Stimulated activated CD4-positive, alpha-beta T cell treated with anti-CD3 and anti-CD28 coated beads, TNF-alpha, amount 100 ng/mL, for 24 hours (primary cell): ENCODE data around the gene TMEM182.

Source experiments
- DNase-seq, 3 experiments: peaks; one replicate each; pipeline ENCODE4 v3.0.0-alpha.2; 2020; ENCODE audit warnings: low read depth in 3 of 3

TMEM182 gene

GRCh38 chr2:102801858-102802699, 40.2 kb downstream of the TMEM182 start:
- no peak for DNase-seq

GRCh38 chr2:102803041-102803896, 41.4 kb downstream of the TMEM182 start:
- no peak for DNase-seq

- no peak for DNase-seq
Measured at GRCh38 chr2:102803897-102804217, 42.0 kb downstream of the TMEM182 start.

GRCh38 chr2:102806250-102806837, 44.5 kb downstream of the TMEM182 start:
- DNase-seq: peak; percentile 11 to 38 (median 14)

GRCh38 chr2:102809291-102810189, 47.7 kb downstream of the TMEM182 start:
- DNase-seq: no peak

- no peak for DNase-seq
Measured at GRCh38 chr2:102815285-102815684, 53.5 kb downstream of the TMEM182 start.

GRCh38 chr2:102826904-102827303, 65.1 kb downstream of the TMEM182 start:
- DNase-seq: no peak

- no peak for DNase-seq
Measured at GRCh38 chr2:102832789-102833188, 71.0 kb downstream of the TMEM182 start.

- DNase-seq: no peak
Measured at GRCh38 chr2:102834523-102835273, 72.9 kb downstream of the TMEM182 start.

GRCh38 chr2:102837626-102838198, 75.9 kb downstream of the TMEM182 start:
- no peak for DNase-seq

- peak in 2 of 3 experiments; percentile 14 to 16 for DNase-seq
Measured at GRCh38 chr2:102839668-102840388, 78.0 kb downstream of the TMEM182 start.

GRCh38 chr2:102841107-102841840, 79.4 kb downstream of the TMEM182 start:
- peak in 1 of 3 experiments; percentile 10 for DNase-seq

GRCh38 chr2:102843764-102844443, 82.1 kb downstream of the TMEM182 start:
- DNase-seq: no peak

- DNase-seq: no peak
Measured at GRCh38 chr2:102844911-102845310, 83.1 kb downstream of the TMEM182 start.

GRCh38 chr2:102848366-102848839, 86.6 kb downstream of the TMEM182 start:
- DNase-seq: peak in 1 of 3 experiments; percentile 33

- no peak for DNase-seq
Measured at GRCh38 chr2:102850888-102851287, 89.1 kb downstream of the TMEM182 start.

- no peak for DNase-seq
Measured at GRCh38 chr2:102852867-102853266, 91.0 kb downstream of the TMEM182 start.
